Measurements from ENCODE around the gene RAPGEF6. TPM values are rescaled to one million over a fixed set of nuclear protein-coding genes. Genes with fewer than 3 reads are reported as not detected.

RAPGEF6 gene
- total and polyA plus RNA-seq, 11 donors, result 2.3 to 13.9 (median 8.6) TPM

DNA sequence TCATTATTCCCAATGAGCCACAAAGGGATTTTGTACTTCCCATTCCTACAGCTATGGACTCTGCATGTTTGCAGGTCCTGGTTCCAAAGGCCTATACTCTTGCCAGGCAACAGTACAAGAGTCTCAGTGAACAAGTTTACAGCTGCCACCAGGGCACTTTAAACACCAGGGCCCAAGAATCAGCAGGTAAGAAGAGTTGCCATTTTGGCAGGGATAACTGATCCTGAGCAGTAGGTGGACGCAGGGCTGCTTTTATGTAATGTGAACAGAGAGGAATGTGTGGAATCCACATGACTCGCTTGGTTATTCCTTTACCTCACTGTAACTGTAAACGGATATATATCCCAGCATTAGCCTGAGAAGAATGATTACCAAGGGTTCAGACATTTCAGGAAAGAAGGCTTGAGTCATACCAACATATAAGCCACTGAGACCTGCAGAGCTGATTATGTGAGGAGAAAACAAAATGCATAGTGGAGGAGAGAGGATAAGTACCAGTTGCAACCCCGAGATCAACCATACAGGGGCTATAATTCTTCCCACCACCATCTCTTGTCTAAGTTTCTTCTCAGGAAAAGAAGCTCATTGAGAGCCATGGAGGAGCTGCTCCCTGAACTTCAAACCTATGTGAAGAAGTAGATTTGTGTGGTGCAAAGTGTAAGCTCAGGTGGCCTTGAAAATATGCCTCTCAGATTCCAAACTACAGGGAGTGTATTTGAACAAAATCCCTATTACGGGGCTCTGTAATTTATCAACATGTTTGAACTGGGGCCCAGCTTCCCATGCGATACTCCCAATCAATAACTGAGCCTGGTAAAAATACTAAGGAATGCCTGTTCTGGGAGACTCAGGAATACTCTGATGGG is 24.6 kb downstream of the RAPGEF6 start:
- TF ChIP-seq POLR2A (IDR thresholded peaks at IDR 0.05), result no peak
- TF ChIP-seq, protein P1, sequence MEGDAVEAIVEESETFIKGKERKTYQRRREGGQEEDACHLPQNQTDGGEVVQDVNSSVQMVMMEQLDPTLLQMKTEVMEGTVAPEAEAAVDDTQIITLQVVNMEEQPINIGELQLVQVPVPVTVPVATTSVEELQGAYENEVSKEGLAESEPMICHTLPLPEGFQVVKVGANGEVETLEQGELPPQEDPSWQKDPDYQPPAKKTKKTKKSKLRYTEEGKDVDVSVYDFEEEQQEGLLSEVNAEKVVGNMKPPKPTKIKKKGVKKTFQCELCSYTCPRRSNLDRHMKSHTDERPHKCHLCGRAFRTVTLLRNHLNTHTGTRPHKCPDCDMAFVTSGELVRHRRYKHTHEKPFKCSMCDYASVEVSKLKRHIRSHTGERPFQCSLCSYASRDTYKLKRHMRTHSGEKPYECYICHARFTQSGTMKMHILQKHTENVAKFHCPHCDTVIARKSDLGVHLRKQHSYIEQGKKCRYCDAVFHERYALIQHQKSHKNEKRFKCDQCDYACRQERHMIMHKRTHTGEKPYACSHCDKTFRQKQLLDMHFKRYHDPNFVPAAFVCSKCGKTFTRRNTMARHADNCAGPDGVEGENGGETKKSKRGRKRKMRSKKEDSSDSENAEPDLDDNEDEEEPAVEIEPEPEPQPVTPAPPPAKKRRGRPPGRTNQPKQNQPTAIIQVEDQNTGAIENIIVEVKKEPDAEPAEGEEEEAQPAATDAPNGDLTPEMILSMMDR (IDR thresholded peaks at IDR 0.05), result no peak
- H3K4me3 ChIP-seq, result no peak overlapping the region
- no peaks in the 10 kb centered on the region for H3K9me3 ChIP-seq
- DNase-seq (no peak), ATAC-seq (peak in 1 of 4 donors; percentile 33)
- intact Hi-C loops (cut with DNase I), result no loop called here
- no peaks in the 10 kb centered on the region for H3K36me3 ChIP-seq
- H3K27me3 ChIP-seq, result no peaks in the 10 kb centered on the region
- 72 to 79% (median 75%) methylated on average over 6 of the region's 6 CpGs for WGBS, 4 donors
- peaks cover 0 to 42% (median 21%) of the 10 kb centered on the region in 12 donors for H3K4me1 ChIP-seq
- H3K27ac ChIP-seq, result no peak overlapping the region

DNA sequence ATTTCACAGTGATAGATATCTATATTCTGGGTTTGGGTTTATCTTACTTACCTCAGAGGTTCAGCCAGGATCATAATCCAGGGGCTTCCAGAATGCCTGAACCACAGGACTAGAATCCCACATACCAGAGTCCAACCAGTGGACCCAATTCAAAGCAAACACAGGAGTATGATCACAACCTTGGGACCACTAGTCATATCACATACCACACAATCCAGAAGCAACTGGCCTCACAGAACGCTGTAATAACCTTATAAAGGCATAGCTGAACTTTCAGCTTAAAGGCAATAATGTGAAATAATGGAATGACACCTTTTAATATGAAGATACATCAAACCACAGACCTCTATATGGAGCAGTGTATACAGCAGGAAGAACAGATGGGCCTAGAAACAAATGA is 25.3 kb downstream of the RAPGEF6 start:
- Histone ChIP-seq H3K36me3 (no peaks in the 10 kb centered on the region), H3K27me3 (no peaks in the 10 kb centered on the region), H3K9me3 (no peaks in the 10 kb centered on the region), H3K4me1 (peaks cover 0 to 37% (median 22%) of the 10 kb centered on the region in 12 donors), H3K4me3 (no peak overlapping the region), H3K27ac (no peak overlapping the region)
- 88 to 100% (median 95%) methylated on average over 1 of the region's 1 CpG for WGBS, 4 donors
- intact Hi-C loops (cut with DNase I), result no loop called here
- ATAC-seq (peak in 1 of 4 donors; percentile 22), DNase-seq (no peak)
- TF ChIP-seq POLR2A (IDR thresholded peaks at IDR 0.05), result no peak
- TF ChIP-seq, protein P1 (IDR thresholded peaks at IDR 0.05), result no peak

DNA sequence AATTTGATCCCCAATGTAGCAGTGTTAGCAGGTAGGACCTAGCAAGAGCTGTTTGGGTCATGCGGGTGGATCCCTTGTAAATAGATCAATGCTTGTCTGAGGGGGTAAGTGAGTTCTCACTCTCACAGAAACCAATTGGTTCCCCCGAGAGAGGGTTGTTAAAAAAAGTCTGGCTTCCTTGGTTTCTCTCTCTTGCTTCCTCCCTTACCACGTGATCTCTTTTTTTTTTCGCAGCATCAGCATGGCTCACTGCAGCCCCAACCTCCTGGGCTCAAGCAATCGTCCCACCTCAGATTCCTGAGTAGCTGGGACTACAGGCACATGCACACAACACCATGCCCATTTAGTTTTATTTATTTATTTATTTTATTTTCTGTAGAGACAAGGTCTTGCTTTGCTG is 26.4 kb downstream of the RAPGEF6 start:
- intact Hi-C loops (cut with DNase I), result no loop called here
- no peak for DNase-seq
- H3K36me3 ChIP-seq, result no peaks in the 10 kb centered on the region
- no peak for ATAC-seq
- no peaks in the 10 kb centered on the region for H3K9me3 ChIP-seq
- TF ChIP-seq POLR2A (IDR thresholded peaks at IDR 0.05), result no peak
- TF ChIP-seq, protein P1 (IDR thresholded peaks at IDR 0.05), result no peak
- WGBS, 4 donors, result 80 to 91% (median 88%) methylated on average over 5 of the region's 5 CpGs
- no peak overlapping the region for H3K27ac ChIP-seq
- no peaks in the 10 kb centered on the region for H3K27me3 ChIP-seq
- H3K4me3 ChIP-seq, result no peak overlapping the region
- peaks cover 0 to 37% (median 22%) of the 10 kb centered on the region in 12 donors for H3K4me1 ChIP-seq

DNA sequence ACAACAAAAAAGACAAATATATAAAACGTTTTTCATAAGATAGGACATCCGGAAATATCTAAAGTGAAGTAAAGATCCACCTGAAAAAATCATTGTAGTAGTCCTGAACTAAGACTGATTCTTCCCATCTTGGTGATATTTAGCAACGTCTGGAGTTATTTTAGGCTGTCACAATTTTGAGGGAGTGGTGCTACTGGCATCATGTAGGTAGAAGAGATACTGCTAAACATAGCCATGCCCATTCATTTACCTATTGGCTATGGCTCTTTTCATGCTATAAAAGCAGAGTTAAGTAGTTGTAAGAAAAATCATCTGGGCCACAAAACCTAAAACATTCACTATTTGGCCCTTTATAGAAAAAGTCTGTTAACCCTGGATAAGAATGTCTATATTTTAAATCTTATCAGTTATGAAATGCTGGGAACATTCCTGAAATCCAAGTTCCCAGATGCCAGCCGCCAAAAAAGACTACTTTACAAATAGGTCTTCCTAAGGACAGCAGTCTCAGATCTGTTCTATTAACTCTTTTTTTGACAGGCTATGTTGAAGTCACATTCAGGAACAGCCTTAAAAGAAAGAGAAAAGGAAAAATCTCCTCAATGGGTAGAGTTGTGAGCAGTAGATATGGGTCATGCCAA is 27.0 kb downstream of the RAPGEF6 start:
- H3K4me3 ChIP-seq, result no peak overlapping the region
- whole genome bisulfite sequencing, 4 donors, result 40 to 58% (median 48%) methylated on average over 4 of the region's 4 CpGs
- TF ChIP-seq, protein P1 (IDR thresholded peaks at IDR 0.05), result no peak
- TF ChIP-seq POLR2A (IDR thresholded peaks at IDR 0.05), result no peak
- intact Hi-C loops (cut with DNase I), result no loop called here
- peaks cover 0 to 3% (median under 1%) of the 10 kb centered on the region in 9 donors for H3K36me3 ChIP-seq
- no peaks in the 10 kb centered on the region for H3K9me3 ChIP-seq
- ATAC-seq (no peak), DNase-seq (no peak)
- no peaks in the 10 kb centered on the region for H3K27me3 ChIP-seq
- peak overlapping the region in 1 of 12 donors; percentile 3 for H3K27ac ChIP-seq
- peaks cover 0 to 37% (median 22%) of the 10 kb centered on the region in 12 donors for H3K4me1 ChIP-seq

Data from heart left ventricle (tissue), 16 donors.